Measurements from ENCODE around the gene KIAA1671. TPM values are rescaled to one million over a fixed set of nuclear protein-coding genes. Genes with fewer than 3 reads are reported as not detected.

KIAA1671 gene
- polyA plus RNA-seq, 1 donor (not counting 4 experiments of a cell fraction or from before 2014, with no cell fraction given): 17.4 TPM

GRCh38 chr22:24938741-24939341, 13.7 kb upstream of the KIAA1671 start:
- Histone ChIP-seq H3K4me1 (ENCODE audit: control insufficient read depth, extremely low read depth, insufficient read depth, low read length) (no peaks in the 10 kb centered on the region), H3K9me3 (ENCODE audit: control insufficient read depth, low read depth, low read length) (no peaks in the 10 kb centered on the region), H3K9ac (ENCODE audit: control insufficient read depth, extremely low read depth, insufficient read depth, low read length) (no peak overlapping the region), H3K9me1 (ENCODE audit: control insufficient read depth, extremely low read depth, insufficient read depth, low read length) (no peaks in the 10 kb centered on the region), H3K27ac (ENCODE audit: control insufficient read depth, insufficient read depth, low read length) (no peak overlapping the region), H3K36me3 (ENCODE audit: control insufficient read depth in 2 of 2, extremely low read depth in 1 of 2, insufficient read depth in 2 of 2, low read length in 2 of 2) (no peaks in the 10 kb centered on the region), H3K27me3 (ENCODE audit: control insufficient read depth, extremely low read depth, insufficient read depth, low read length) (peaks cover 6% of the 10 kb centered on the region), H3K4me2 (ENCODE audit: control insufficient read depth, extremely low read depth, insufficient read depth, low read depth, low read length) (no peak overlapping the region), H3K4me3 (ENCODE audit: control insufficient read depth in 2 of 3, extremely low read depth in 1 of 3, insufficient read depth in 2 of 3, low read depth in 1 of 3, low read length in 3 of 3) (no peak overlapping the region), H4K20me1 (ENCODE audit: control insufficient read depth, extremely low read depth, insufficient read depth, low read length) (peaks cover 2% of the 10 kb centered on the region), H2AFZ (ENCODE audit: control insufficient read depth, low read length) (no peak overlapping the region), H3K79me2 (ENCODE audit: control insufficient read depth, insufficient read depth, low read length) (no peaks in the 10 kb centered on the region)
- FAIRE-seq: peak; percentile 90
- dilution Hi-C loops (cut with MboI; ENCODE audit: extremely low pct_ligation_motif_present, low sequenced_read_pairs): no loop called here
- DNase-seq (ENCODE audit: low read depth, low spot score): no peak
- TF ChIP-seq CTCF (optimal IDR thresholded peaks at IDR 0.05 in 1 of 3, IDR thresholded peaks at IDR 0.05 in 1 of 3, conservative IDR thresholded peaks at IDR 0.05 in 1 of 3; ENCODE audit: extremely low read depth in 1 of 3, insufficient read depth in 2 of 3, low read length in 3 of 3) (peak; percentile 73 to 85 (median 73)), EZH2 (IDR thresholded peaks at IDR 0.05; ENCODE audit: low read length) (no peak)

DNA sequence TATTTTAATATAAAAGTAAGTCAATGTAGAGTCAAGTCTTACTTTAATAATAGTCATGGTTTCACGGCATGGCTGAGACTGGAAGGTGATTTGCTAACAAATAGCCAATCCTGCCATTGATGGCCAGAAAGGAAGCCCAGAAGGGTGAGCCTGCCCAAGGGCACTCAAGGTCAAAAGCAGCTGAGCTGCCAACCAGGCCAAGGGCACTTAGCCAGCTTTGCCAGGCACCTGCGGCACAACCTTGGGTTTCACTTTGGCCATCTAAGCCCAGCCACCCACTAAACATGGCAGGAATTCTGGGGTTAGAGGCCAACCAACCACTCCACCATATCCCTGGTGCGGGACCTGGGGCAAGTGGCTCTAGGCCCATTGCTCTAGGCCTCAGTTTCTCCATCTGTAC, 10.2 kb upstream of the KIAA1671 start:
- Histone ChIP-seq H3K4me2 (ENCODE audit: control insufficient read depth, extremely low read depth, insufficient read depth, low read depth, low read length) (no peak overlapping the region), H3K9me1 (ENCODE audit: control insufficient read depth, extremely low read depth, insufficient read depth, low read length) (no peaks in the 10 kb centered on the region), H3K9ac (ENCODE audit: control insufficient read depth, extremely low read depth, insufficient read depth, low read length) (no peak overlapping the region), H3K79me2 (ENCODE audit: control insufficient read depth, insufficient read depth, low read length) (no peaks in the 10 kb centered on the region), H3K4me3 (ENCODE audit: control insufficient read depth in 2 of 3, extremely low read depth in 1 of 3, insufficient read depth in 2 of 3, low read depth in 1 of 3, low read length in 3 of 3) (no peak overlapping the region), H3K27ac (ENCODE audit: control insufficient read depth, insufficient read depth, low read length) (no peak overlapping the region), H3K27me3 (ENCODE audit: control insufficient read depth, extremely low read depth, insufficient read depth, low read length) (no peaks in the 10 kb centered on the region), H4K20me1 (ENCODE audit: control insufficient read depth, extremely low read depth, insufficient read depth, low read length) (peaks cover 2% of the 10 kb centered on the region), H3K36me3 (ENCODE audit: control insufficient read depth in 2 of 2, extremely low read depth in 1 of 2, insufficient read depth in 2 of 2, low read length in 2 of 2) (no peaks in the 10 kb centered on the region), H2AFZ (ENCODE audit: control insufficient read depth, low read length) (no peak overlapping the region), H3K9me3 (ENCODE audit: control insufficient read depth, low read depth, low read length) (no peaks in the 10 kb centered on the region), H3K4me1 (ENCODE audit: control insufficient read depth, extremely low read depth, insufficient read depth, low read length) (peaks cover 7% of the 10 kb centered on the region)
- no peak for FAIRE-seq
- dilution Hi-C loops (cut with MboI; ENCODE audit: extremely low pct_ligation_motif_present, low sequenced_read_pairs): no loop called here
- no peak for TF ChIP-seq EZH2 (IDR thresholded peaks at IDR 0.05; ENCODE audit: low read length)
- TF ChIP-seq CTCF (optimal IDR thresholded peaks at IDR 0.05 in 1 of 3, IDR thresholded peaks at IDR 0.05 in 1 of 3, conservative IDR thresholded peaks at IDR 0.05 in 1 of 3; ENCODE audit: extremely low read depth in 1 of 3, insufficient read depth in 2 of 3, low read length in 3 of 3): no peak
- DNase-seq (ENCODE audit: low read depth, low spot score): no peak

Data from keratinocyte (primary cell).